ENCODE results near the gene BAHCC1. TPM values are rescaled to one million over a fixed set of nuclear protein-coding genes. Genes with fewer than 3 reads are reported as not detected.

BAHCC1 gene
- total and polyA plus RNA-seq, 2 of the 4 experiments (the other 2 are of a cell fraction), result 0.36 to 7.8 TPM

- Histone ChIP-seq H3K4me1 (ENCODE audit: control insufficient read depth, insufficient read depth, low read length) (peaks cover 7% of the 10 kb centered on the region; the same call in 1 of the 2 replicates), H3K18ac (ENCODE audit: low read depth, low read length) (no peak overlapping the region), H3K4ac (ENCODE audit: low read depth, low read length) (no peak overlapping the region), H3K36me3 (ENCODE audit: control insufficient read depth, insufficient read depth, low read length) (0 out of 2 replicates have a peak, but pooled peaks cover 2% of the 10 kb centered on the region), H3K14ac (replicated peaks; ENCODE audit: low read depth, low read length) (no peak overlapping the region), H4K5ac (ENCODE audit: low read depth, low read length) (no peak overlapping the region), H2BK15ac (ENCODE audit: low read depth, low read length) (no peak overlapping the region), H3K4me2 (ENCODE audit: low read depth, low read length) (no peak overlapping the region), H3K9ac (ENCODE audit: low read depth, low read length) (no peak overlapping the region), H2BK5ac (ENCODE audit: low read depth, low read length, poor library complexity, severe bottlenecking) (no peak overlapping the region), H3K56ac (ENCODE audit: extremely low read depth, insufficient read depth, low read length) (no peak overlapping the region), H3K9me3 (ENCODE audit: control insufficient read depth, insufficient read depth, low read length) (no peaks in the 10 kb centered on the region), H3K27me3 (ENCODE audit: control insufficient read depth, insufficient read depth, low read length) (no peaks in the 10 kb centered on the region), H2BK20ac (ENCODE audit: low read depth, low read length) (no peak overlapping the region), H3K23ac (ENCODE audit: low read depth, low read length) (no peak overlapping the region), H3K27ac (ENCODE audit: insufficient read depth, low read length) (no peak overlapping the region), H3K9me1 (ENCODE audit: insufficient read depth, low read length) (peaks cover 2% of the 10 kb centered on the region), H2AK5ac (ENCODE audit: low read depth, low read length) (no peak overlapping the region), H2BK120ac (ENCODE audit: low read depth, low read length) (no peak overlapping the region), H4K20me1 (ENCODE audit: insufficient read depth, low read length) (peaks cover 17% of the 10 kb centered on the region), H3K4me3 (ENCODE audit: insufficient read depth, low read depth, low read length) (no peak overlapping the region), H3K79me1 (ENCODE audit: low read depth in 1 of 2, low read length in 2 of 2) (peaks cover under 1 to 50% of the 10 kb centered on the region in 2 experiments; a peak in 3 of 4 replicates), H4K91ac (ENCODE audit: insufficient read depth, low read depth, low read length) (no peak overlapping the region), H4K8ac (ENCODE audit: low read depth in 2 of 2, low read length in 2 of 2) (no peak overlapping the region), H2AFZ (replicated peaks; ENCODE audit: low read length, poor library complexity) (no peak overlapping the region), H2AK9ac (replicated peaks; ENCODE audit: low read depth, low read length, poor library complexity) (no peak overlapping the region)
- DNase-seq, result no peak
- POLR2A ChIA-PET (ENCODE audit: unreplicated experiment), result no interaction called here
- BruUV-seq (replicated peaks), result no TSS peak
- ATAC-seq (ENCODE audit: low read depth), result no peak
- intact Hi-C loops (cut with micrococcal nuclease), result no loop called here
- 77% methylated on average over 7 of the region's 16 CpGs; no CpG with 5 or more reads in 1 of the 2 experiments for WGBS, 2 experiments (ENCODE audit: extremely low coverage in 2 of 2, insufficient read length in 1 of 2)
- TF ChIP-seq SMC3 (IDR thresholded peaks at IDR 0.05; ENCODE audit: low read depth, low read length) (no peak), CEBPB (IDR thresholded peaks at IDR 0.05; ENCODE audit: low read depth, low read length) (no peak)
- dilution Hi-C loops (cut with HindIII; ENCODE audit: low sequenced_read_pairs, unreplicated experiment), result no loop called here
- in situ Hi-C loops (cut with MboI; ENCODE audit: low sequenced_read_pairs), result no loop called here
- CTCF ChIA-PET, result no interaction called here
Measured at GRCh38 chr17:81410852-81411251, 15.6 kb downstream of the BAHCC1 start.
